ENCODE measurements around the gene SUZ12. TPM values are rescaled to one million over a fixed set of nuclear protein-coding genes. Genes with fewer than 3 reads are reported as not detected.
A peak's percentile ranks its signal among the peaks of the same experiment; 100 is the strongest.
"Not testable (repeated sequence)": the region's sequence is repeated elsewhere in the genome, so short reads cannot be mapped to it uniquely, and the experiment has no call there.

Gene SUZ12
- total RNA-seq, 4 donors from 2014 or later: 9.7 to 53.9 (median 34.4) TPM

DNA sequence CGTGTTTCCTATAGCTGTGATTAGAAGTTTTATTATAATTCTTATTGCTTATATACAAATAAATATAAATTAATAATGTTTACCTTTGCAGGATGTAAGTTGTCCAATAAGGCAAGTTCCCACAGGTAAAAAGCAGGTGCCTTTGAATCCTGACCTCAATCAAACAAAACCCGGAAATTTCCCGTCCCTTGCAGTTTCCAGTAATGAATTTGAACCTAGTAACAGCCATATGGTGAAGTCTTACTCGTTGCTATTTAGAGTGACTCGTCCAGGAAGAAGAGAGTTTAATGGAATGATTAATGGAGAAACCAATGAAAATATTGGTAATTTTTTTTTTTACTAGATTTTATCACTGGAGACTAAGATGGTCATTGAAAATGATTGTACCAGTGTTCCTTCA lies 38.6 kb downstream of the SUZ12 start:
- H3K4me1 ChIP-seq; intact Hi-C loops (cut with DNase I; ENCODE audit: low total_unique reads); DNase-seq; H3K4me3 ChIP-seq; H3K27me3 ChIP-seq; H3K27ac ChIP-seq; H3K36me3 ChIP-seq; H3K9me3 ChIP-seq: not testable (repeated sequence)

DNA sequence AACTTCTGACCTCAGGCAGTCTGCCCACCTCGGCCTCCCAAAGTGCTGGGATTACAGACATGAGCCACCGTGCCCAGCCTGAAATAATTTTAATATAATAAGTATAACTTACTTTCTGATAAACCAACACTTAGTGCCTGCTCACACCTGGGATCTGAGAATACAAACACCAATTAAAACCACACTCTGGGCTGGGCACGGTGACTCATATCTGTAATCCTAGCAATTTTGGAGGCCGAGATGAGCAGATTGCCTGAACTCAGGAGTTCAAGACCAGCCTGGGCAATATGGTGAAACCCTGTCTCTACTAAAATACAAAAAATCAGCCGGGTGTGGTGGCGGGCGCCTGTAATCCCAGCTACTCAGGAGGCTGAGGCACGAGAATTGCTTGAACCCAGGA lies 55.0 kb downstream of the SUZ12 start:
- intact Hi-C loops (cut with DNase I; ENCODE audit: low total_unique reads); DNase-seq; H3K27ac ChIP-seq: not testable (repeated sequence)

GRCh38 chr17:31997005-31997404 lies 60.2 kb downstream of the SUZ12 start:
- TF ChIP-seq POLR2A (IDR thresholded peaks at IDR 0.05): no peak
- TF ChIP-seq, protein P1, sequence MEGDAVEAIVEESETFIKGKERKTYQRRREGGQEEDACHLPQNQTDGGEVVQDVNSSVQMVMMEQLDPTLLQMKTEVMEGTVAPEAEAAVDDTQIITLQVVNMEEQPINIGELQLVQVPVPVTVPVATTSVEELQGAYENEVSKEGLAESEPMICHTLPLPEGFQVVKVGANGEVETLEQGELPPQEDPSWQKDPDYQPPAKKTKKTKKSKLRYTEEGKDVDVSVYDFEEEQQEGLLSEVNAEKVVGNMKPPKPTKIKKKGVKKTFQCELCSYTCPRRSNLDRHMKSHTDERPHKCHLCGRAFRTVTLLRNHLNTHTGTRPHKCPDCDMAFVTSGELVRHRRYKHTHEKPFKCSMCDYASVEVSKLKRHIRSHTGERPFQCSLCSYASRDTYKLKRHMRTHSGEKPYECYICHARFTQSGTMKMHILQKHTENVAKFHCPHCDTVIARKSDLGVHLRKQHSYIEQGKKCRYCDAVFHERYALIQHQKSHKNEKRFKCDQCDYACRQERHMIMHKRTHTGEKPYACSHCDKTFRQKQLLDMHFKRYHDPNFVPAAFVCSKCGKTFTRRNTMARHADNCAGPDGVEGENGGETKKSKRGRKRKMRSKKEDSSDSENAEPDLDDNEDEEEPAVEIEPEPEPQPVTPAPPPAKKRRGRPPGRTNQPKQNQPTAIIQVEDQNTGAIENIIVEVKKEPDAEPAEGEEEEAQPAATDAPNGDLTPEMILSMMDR (IDR thresholded peaks at IDR 0.05): no peak
- Histone ChIP-seq H3K27ac (no peak overlapping the region), H3K9me3 (no peaks in the 10 kb centered on the region), H3K4me1 (no peaks in the 10 kb centered on the region), H3K4me3 (no peak overlapping the region), H3K27me3 (no peaks in the 10 kb centered on the region), H3K36me3 (peaks cover 0 to 4% of the 10 kb centered on the region in 2 donors)
- intact Hi-C loops (cut with DNase I; ENCODE audit: low total_unique reads): no loop called here
- no peak for DNase-seq

More for the DNA sequence above, 55.0 kb downstream of the SUZ12 start:
- not testable (repeated sequence) for H3K36me3 ChIP-seq, H3K4me1 ChIP-seq, H3K4me3 ChIP-seq, H3K9me3 ChIP-seq, H3K27me3 ChIP-seq

DNA sequence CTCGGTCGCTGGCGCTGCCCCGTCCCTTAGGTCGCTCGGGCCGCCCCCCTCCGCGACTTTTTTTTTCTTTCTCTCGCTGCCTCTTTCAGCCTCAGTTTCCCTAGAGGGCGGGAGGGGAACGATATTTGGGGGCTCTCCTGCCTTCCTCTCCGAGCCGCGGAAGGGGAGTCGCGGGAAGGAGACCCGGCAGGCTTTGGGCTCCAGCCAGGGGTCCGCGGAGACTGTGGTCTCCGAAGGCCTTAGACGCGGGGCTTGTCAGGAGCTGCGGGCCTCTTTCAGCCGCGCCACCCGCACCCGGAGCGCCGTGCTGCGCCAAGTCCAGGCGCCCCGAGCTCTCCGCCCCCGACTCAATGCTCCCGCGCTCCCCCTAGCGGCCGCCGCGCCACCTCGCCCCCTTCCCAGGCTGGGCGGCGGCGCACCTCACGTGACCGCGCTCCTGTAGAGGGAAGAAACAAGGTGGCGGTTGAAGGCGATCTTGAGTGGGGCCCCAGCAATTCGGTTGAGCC lies 70.2 kb downstream of the SUZ12 start, which contains the start of gene LRRC37B:
Gene LRRC37B, plus strand, starts transcription at position 427 of the 506 bp plus-strand sequence. CDS start 14,010 bp downstream, outside the sequence.
- intact Hi-C loops (cut with DNase I; ENCODE audit: low total_unique reads): no loop called here
- Histone ChIP-seq H3K36me3 (no peaks in the 10 kb centered on the region), H3K4me3 (peak within 1 kb of the TSS; percentile 60 to 93), H3K4me1 (peaks cover 0 to 7% of the 10 kb centered on the region in 2 donors), H3K27me3 (no peaks in the 10 kb centered on the region), H3K9me3 (no peaks in the 10 kb centered on the region), H3K27ac (peak within 1 kb of the TSS; percentile 90 to 91)
- TF ChIP-seq, protein P1 (IDR thresholded peaks at IDR 0.05): peak; percentile 95 to 99 (median 97)
- peak; percentile 31 to 34 for TF ChIP-seq POLR2A (IDR thresholded peaks at IDR 0.05)
- peak; percentile 81 to 90 for DNase-seq

DNA sequence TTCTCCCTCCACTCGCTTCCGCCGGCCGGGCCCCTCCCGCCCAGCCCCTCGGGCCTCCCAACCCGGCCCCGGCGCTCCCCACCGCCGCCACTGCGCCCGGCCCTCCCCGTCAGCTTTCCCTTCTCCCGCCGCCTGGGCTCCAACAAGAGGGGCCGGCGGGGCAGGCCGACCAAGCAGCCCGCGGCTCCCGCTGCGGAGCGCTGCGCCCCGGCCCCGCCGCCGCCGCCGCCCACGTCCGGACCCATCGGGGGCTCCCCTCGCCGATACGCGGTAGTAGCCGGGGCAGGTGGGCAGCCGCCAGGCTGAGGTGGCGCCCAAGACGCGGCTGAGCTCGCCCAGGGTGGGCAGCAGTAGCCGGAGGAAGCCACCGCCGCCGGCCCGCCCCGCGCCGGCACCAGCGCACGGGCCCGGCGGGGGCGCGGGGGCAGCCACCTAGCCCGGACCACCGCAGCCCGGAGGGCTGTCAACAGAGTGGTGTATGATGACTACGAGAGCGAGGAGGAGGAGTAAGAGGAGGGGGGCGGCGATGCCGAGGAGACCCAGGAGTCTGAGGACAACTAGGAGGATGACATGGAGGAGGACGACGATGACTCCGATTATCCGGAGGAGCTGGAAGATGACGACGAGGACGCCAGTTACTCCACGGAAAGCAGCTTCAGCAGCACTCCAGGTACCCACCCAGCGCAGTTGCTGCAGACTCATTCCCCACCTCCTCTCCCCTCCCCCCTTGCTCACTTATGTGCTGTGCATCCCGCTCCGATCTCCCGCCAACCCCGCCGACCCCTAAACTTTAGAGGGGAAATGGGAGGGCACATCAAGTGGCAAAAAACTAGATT lies 70.9 kb downstream of the SUZ12 start:
- Histone ChIP-seq H3K4me3 (peak overlapping the region; percentile 60 to 93), H3K36me3 (no peaks in the 10 kb centered on the region), H3K4me1 (peaks cover 0 to 7% of the 10 kb centered on the region in 2 donors), H3K27ac (peak overlapping the region; percentile 90 to 91), H3K27me3 (no peaks in the 10 kb centered on the region), H3K9me3 (no peaks in the 10 kb centered on the region)
- peak; percentile 27 to 29 for DNase-seq
- intact Hi-C loops (cut with DNase I; ENCODE audit: low total_unique reads): no loop called here
- no peak for TF ChIP-seq POLR2A (IDR thresholded peaks at IDR 0.05)
- TF ChIP-seq, protein P1 (IDR thresholded peaks at IDR 0.05): no peak

DNA sequence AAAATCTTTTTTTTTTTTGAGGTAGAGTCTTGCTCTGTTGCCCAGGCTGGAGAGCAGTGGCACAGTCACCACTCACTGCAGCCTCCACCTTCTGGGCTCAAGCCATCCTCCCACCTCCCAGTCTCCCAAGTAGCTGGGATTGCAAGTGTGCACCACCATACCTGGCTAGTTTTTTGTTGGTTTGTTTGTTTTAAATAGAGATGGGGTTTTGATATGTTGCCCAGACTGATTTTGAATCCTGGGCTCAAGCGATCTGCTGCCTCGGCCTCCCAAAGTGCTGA lies 72.4 kb downstream of the SUZ12 start:
- DNase-seq: no peak
- Histone ChIP-seq H3K4me1 (peaks cover 0 to 7% of the 10 kb centered on the region in 2 donors), H3K36me3 (no peaks in the 10 kb centered on the region), H3K27me3 (no peaks in the 10 kb centered on the region), H3K9me3 (no peaks in the 10 kb centered on the region), H3K27ac (no peak overlapping the region), H3K4me3 (peak overlapping the region in 1 of 2 donors; percentile 93)
- intact Hi-C loops (cut with DNase I; ENCODE audit: low total_unique reads): no loop called here
- TF ChIP-seq, protein P1 (IDR thresholded peaks at IDR 0.05): no peak
